Left lung (tissue), 10 donors: ENCODE results near the gene CLMP. TPM values are rescaled to one million over a fixed set of nuclear protein-coding genes. Genes with fewer than 3 reads are reported as not detected.

ENCODE experiments used
- ATAC-seq: fragments of 200-7000 bp; cut with Tn5 transposase; one replicate; pipeline ENCODE4 v1.9.1; 2020; ENCODE audit warnings: moderate library complexity
- DNase-seq, 4 donors: peaks; one replicate each; pipeline ENCODE4 v3.0.0-alpha.2; 2013 to 2020
- H3K27ac ChIP-seq, 2 donors: fragments of 200-600 bp; sonication (generic) in 1 of 2; one replicate each; pipeline versions ENCODE4 v1.5.0 to v1.8.0; 2020 to 2021
- H3K27me3 ChIP-seq, 2 donors: fragments of 200-600 bp; sonication (generic) in 1 of 2; one replicate each; pipeline versions ENCODE4 v1.5.0 to v1.8.0; 2020 to 2021
- H3K36me3 ChIP-seq, 2 donors: fragments of 200-600 bp; sonication (generic) in 1 of 2; one replicate each; pipeline versions ENCODE4 v1.5.0 to v1.8.0; 2020 to 2021
- H3K4me1 ChIP-seq, 2 donors: fragments of 200-600 bp; one replicate each; pipeline ENCODE4 v1.8.0; 2021
- H3K4me3 ChIP-seq, 2 donors: fragments of 200-600 bp; sonication (generic) in 1 of 2; one replicate each; pipeline versions ENCODE4 v1.5.0 to v1.8.0; 2020 to 2021; ENCODE audit warnings: mild to moderate bottlenecking in 1 of 2
- H3K9me3 ChIP-seq, 2 donors: fragments of 200-600 bp; sonication (generic) in 1 of 2; one replicate each; pipeline versions ENCODE4 v1.5.0 to v1.8.0; 2020 to 2021
- CTCF ChIP-seq, 2 donors: fragments of 200-600 bp; sonication (generic) in 1 of 2; IDR thresholded peaks; one replicate each; pipeline versions ENCODE4 v1.5.0 to v1.8.0; 2021; ENCODE audit warnings: antibody characterized with exemption in 2 of 2
- intact Hi-C, 2 donors: fragments of 100-400 bp; cut with DNase I; formaldehyde crosslinking; loops; one replicate each; pipeline versions ENCODE4 v1.11.2 to v1.14.2; 2022
- polyA plus RNA-seq, 6 donors: library from polyadenylated mRNA; unstranded; fragments of 120-200 nt; gene quantifications; one replicate each; pipeline ENCODE4 v1.2.1, GENCODE V29; 2013; ENCODE audit not compliant: insufficient read length in 6 of 6
- total RNA-seq, 2 donors: library from RNA; stranded (reverse); fragmentation: NEBNext Ultra II Directional; extraction: Animal tissue kit (Norgen Biotek cat#: 25700); gene quantifications; one replicate each; pipeline ENCODE4 v1.2.1, GENCODE V29; 2021
- donor health status: DM: no; HTN: yes; CAD: no.
- donor health status: DM: no; HTN: no; CAD: no.

The CLMP gene
- total and polyA plus RNA-seq, 8 donors = 16.5 to 22.5 (median 18.1) TPM

GRCh38 chr11:123213307-123213771, 18.3 kb upstream of the CLMP start:
- no peak overlapping the region for H3K4me3 ChIP-seq
- H3K9me3 ChIP-seq = no peaks in the 10 kb centered on the region
- no peak for TF ChIP-seq CTCF (IDR thresholded peaks at IDR 0.05)
- intact Hi-C loops = no loop called here
- H3K27me3 ChIP-seq = peaks cover 0 to 41% of the 10 kb centered on the region in 2 donors
- H3K36me3 ChIP-seq = no peaks in the 10 kb centered on the region
- ATAC-seq = no peak
- peaks cover 0 to 2% of the 10 kb centered on the region in 2 donors for H3K4me1 ChIP-seq
- no peak for DNase-seq
- H3K27ac ChIP-seq = no peak overlapping the region

GRCh38 chr11:123212406-123212805, 17.4 kb upstream of the CLMP start:
- H3K4me3 ChIP-seq = no peak overlapping the region
- ATAC-seq (no peak), DNase-seq (no peak)
- no peaks in the 10 kb centered on the region for H3K4me1 ChIP-seq
- peaks cover 0 to 44% of the 10 kb centered on the region in 2 donors for H3K27me3 ChIP-seq
- no peak overlapping the region for H3K27ac ChIP-seq
- no peaks in the 10 kb centered on the region for H3K9me3 ChIP-seq
- intact Hi-C loops = no loop called here
- no peak for TF ChIP-seq CTCF (IDR thresholded peaks at IDR 0.05)
- H3K36me3 ChIP-seq = no peaks in the 10 kb centered on the region

GRCh38 chr11:123211981-123212380, 16.9 kb upstream of the CLMP start:
- intact Hi-C loops = no loop called here
- DNase-seq (no peak), ATAC-seq (no peak)
- no peak overlapping the region for H3K27ac ChIP-seq
- H3K9me3 ChIP-seq = no peaks in the 10 kb centered on the region
- no peaks in the 10 kb centered on the region for H3K36me3 ChIP-seq
- no peaks in the 10 kb centered on the region for H3K4me1 ChIP-seq
- peaks cover 0 to 48% of the 10 kb centered on the region in 2 donors for H3K27me3 ChIP-seq
- TF ChIP-seq CTCF (IDR thresholded peaks at IDR 0.05) = no peak
- H3K4me3 ChIP-seq = no peak overlapping the region

- no peak for ATAC-seq
- intact Hi-C loops = no loop called here
- TF ChIP-seq CTCF (IDR thresholded peaks at IDR 0.05) = no peak
- Histone ChIP-seq H3K9me3 (no peaks in the 10 kb centered on the region), H3K4me3 (no peak overlapping the region), H3K27ac (no peak overlapping the region), H3K36me3 (no peaks in the 10 kb centered on the region), H3K4me1 (no peaks in the 10 kb centered on the region), H3K27me3 (peaks cover 0 to 49% of the 10 kb centered on the region in 2 donors)
- no peak for DNase-seq
Measured at GRCh38 chr11:123211149-123211852, 16.3 kb upstream of the CLMP start.

- no peak overlapping the region for H3K27ac ChIP-seq
- ATAC-seq = no peak
- no peak for DNase-seq
- H3K36me3 ChIP-seq = no peaks in the 10 kb centered on the region
- H3K4me1 ChIP-seq = no peaks in the 10 kb centered on the region
- intact Hi-C loops = no loop called here
- peaks cover 0 to 48% of the 10 kb centered on the region in 2 donors for H3K27me3 ChIP-seq
- no peaks in the 10 kb centered on the region for H3K9me3 ChIP-seq
- TF ChIP-seq CTCF (IDR thresholded peaks at IDR 0.05) = no peak
- no peak overlapping the region for H3K4me3 ChIP-seq
Measured at GRCh38 chr11:123209591-123209990, 14.5 kb upstream of the CLMP start.
